Stimulated activated CD4-positive, alpha-beta T cell treated with anti-CD3 and anti-CD28 coated beads, Interleukin-12 subunit alpha, Interleukin-12 subunit beta, amount 100 ng/mL, for 4 hours (primary cell): ENCODE results near the gene CFDP1.

Source experiments
- DNase-seq: peaks from one replicate; pipeline ENCODE4 v3.0.0-alpha.2; 2020

The CFDP1 gene

GRCh38 chr16:75402159-75402820 is 31.0 kb downstream of the CFDP1 start:
- DNase-seq, result no peak

- no peak for DNase-seq
These were observed 31.6 kb downstream of the CFDP1 start for GRCh38 chr16:75401691-75402090.

GRCh38 chr16:75398333-75398732 is 35.0 kb downstream of the CFDP1 start:
- DNase-seq, result no peak

GRCh38 chr16:75394941-75395340 is 38.4 kb downstream of the CFDP1 start:
- no peak for DNase-seq

- DNase-seq, result no peak
These were observed 40.4 kb downstream of the CFDP1 start for GRCh38 chr16:75392906-75393305.

GRCh38 chr16:75390926-75391653 is 42.2 kb downstream of the CFDP1 start:
- no peak for DNase-seq

- DNase-seq, result no peak
These were observed 44.1 kb downstream of the CFDP1 start for GRCh38 chr16:75389096-75389690.

GRCh38 chr16:75387951-75388350 is 45.4 kb downstream of the CFDP1 start:
- no peak for DNase-seq

GRCh38 chr16:75385507-75386152 is 47.7 kb downstream of the CFDP1 start:
- DNase-seq, result no peak

- DNase-seq, result no peak
These were observed 50.2 kb downstream of the CFDP1 start for GRCh38 chr16:75383141-75383540.

GRCh38 chr16:75382611-75383010 is 50.7 kb downstream of the CFDP1 start:
- DNase-seq, result no peak

- no peak for DNase-seq
These were observed 52.4 kb downstream of the CFDP1 start for GRCh38 chr16:75380870-75381269.

GRCh38 chr16:75379911-75380847 is 53.1 kb downstream of the CFDP1 start:
- DNase-seq, result peak; percentile 20

GRCh38 chr16:75379339-75379738 is 54.0 kb downstream of the CFDP1 start:
- DNase-seq, result no peak

- no peak for DNase-seq
These were observed 54.7 kb downstream of the CFDP1 start for GRCh38 chr16:75378616-75379015.

GRCh38 chr16:75377729-75378386 is 55.4 kb downstream of the CFDP1 start:
- no peak for DNase-seq

- no peak for DNase-seq
These were observed 56.7 kb downstream of the CFDP1 start for GRCh38 chr16:75376475-75377161.

- DNase-seq, result no peak
These were observed 58.9 kb downstream of the CFDP1 start for GRCh38 chr16:75374388-75374787.

- no peak for DNase-seq
These were observed 61.0 kb downstream of the CFDP1 start for GRCh38 chr16:75372236-75372856.

GRCh38 chr16:75371171-75371570 is 62.1 kb downstream of the CFDP1 start:
- DNase-seq, result no peak

GRCh38 chr16:75364286-75364791 is 69.0 kb downstream of the CFDP1 start:
- DNase-seq, result no peak
